BLaER1 (cell line): ENCODE results near the gene BIRC2.

Source experiments
- H3K27ac ChIP-seq: shearing (Covaris generic); formaldehyde crosslinking; 2 replicates; pipeline ENCODE4 v1.8.1; 2022
- H3K27me3 ChIP-seq: shearing (Covaris generic); formaldehyde crosslinking; 2 replicates; pipeline ENCODE4 v1.8.1; 2022
- H3K36me3 ChIP-seq: shearing (Covaris generic); formaldehyde crosslinking; 2 replicates; pipeline ENCODE4 v1.8.1; 2022
- H3K4me1 ChIP-seq: shearing (Covaris generic); formaldehyde crosslinking; 2 replicates; pipeline ENCODE4 v1.8.1; 2022
- H3K4me2 ChIP-seq: shearing (Covaris generic); formaldehyde crosslinking; 2 replicates; pipeline ENCODE4 v1.8.1; 2022
- H3K4me3 ChIP-seq: shearing (Covaris generic); formaldehyde crosslinking; 2 replicates; pipeline ENCODE4 v1.8.1; 2022
- H3K9ac ChIP-seq: shearing (Covaris generic); formaldehyde crosslinking; 2 replicates; pipeline ENCODE4 v1.8.1; 2022
- H3K9me3 ChIP-seq: shearing (Covaris generic); formaldehyde crosslinking; 2 replicates; pipeline ENCODE4 v1.8.1; 2022
- H4K20me1 ChIP-seq: shearing (Covaris generic); formaldehyde crosslinking; 2 replicates; pipeline ENCODE4 v1.8.1; 2022
- Cebpa-rat ChIP-seq: shearing (Covaris generic); IDR thresholded peaks from 2 replicates; pipeline ENCODE4 v1.8.1; 2022

Gene BIRC2

DNA sequence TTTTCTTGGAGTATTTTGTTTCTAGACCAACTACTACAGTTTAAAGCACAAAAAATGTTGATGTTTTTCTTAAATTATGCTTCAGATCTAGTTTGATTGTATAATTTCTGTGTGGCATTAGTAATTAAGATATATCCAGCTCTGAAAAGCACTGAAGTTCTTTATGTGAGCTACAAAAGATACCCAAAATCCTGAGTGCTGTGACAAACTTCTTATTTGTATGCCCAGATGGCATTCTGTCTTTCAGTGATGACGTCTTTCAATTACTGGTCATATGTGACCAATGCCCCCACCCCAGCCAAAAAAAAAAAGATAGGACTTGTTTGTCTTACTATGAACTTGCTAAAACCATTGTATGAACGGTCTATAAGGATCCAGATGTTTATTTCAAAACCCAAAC lies 51.3 kb downstream of the BIRC2 start:
- Histone ChIP-seq H4K20me1 (peaks cover 40% of the 10 kb centered on the region), H3K36me3 (peaks cover 95% of the 10 kb centered on the region), H3K9me3 (no peaks in the 10 kb centered on the region), H3K4me2 (no peak overlapping the region), H3K27ac (no peak overlapping the region), H3K4me1 (no peaks in the 10 kb centered on the region), H3K9ac (no peak overlapping the region), H3K27me3 (no peaks in the 10 kb centered on the region), H3K4me3 (no peak overlapping the region)
- TF ChIP-seq Cebpa-rat: no peak

DNA sequence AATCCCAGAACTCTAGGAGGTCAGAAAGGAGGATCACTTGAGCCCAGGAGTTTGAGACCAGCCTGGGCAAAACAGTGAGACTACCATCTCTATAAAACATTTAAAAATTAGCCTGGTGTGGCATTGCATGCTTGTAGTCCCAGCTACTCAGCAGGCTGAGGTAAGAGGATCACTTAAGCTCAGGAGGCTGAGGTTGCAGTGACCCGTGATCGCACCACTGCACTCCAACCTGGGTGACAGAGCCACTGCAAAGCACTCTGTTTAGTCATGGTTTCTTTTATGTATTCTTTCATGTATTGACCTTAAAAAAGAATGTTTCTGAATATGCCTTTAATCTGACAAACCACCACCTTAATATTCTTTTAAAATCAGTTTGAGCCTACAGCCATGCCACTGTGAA lies 52.2 kb downstream of the BIRC2 start:
- peaks cover 95% of the 10 kb centered on the region for H3K36me3 ChIP-seq
- H4K20me1 ChIP-seq: peaks cover 40% of the 10 kb centered on the region
- no peaks in the 10 kb centered on the region for H3K27me3 ChIP-seq
- H3K27ac ChIP-seq: no peak overlapping the region
- TF ChIP-seq Cebpa-rat: no peak
- no peak overlapping the region for H3K4me3 ChIP-seq
- no peaks in the 10 kb centered on the region for H3K9me3 ChIP-seq
- H3K9ac ChIP-seq: no peak overlapping the region
- no peak overlapping the region for H3K4me2 ChIP-seq
- H3K4me1 ChIP-seq: no peaks in the 10 kb centered on the region; the same call in 1 of the 2 replicates

DNA sequence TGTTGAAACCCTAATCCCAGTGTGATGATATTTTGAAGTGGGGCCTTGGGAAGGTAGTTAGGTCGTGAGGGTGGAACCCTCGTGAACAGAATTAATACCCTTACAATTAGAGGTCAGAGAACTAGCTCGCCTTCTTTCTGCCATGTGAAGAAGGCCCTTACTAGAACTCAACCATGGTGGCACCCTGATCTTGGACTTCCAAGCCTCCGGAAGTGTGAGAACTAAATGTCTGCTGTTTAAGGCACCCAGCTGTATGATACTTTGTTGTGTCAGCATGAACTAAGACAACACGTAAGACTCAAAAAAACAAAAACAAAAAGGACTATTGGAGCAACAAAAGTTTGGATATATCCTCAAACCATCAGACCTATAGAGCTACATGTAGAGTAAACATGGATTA lies 53.6 kb downstream of the BIRC2 start:
- TF ChIP-seq Cebpa-rat: no peak
- Histone ChIP-seq H3K36me3 (peaks cover 86% of the 10 kb centered on the region), H3K27me3 (no peaks in the 10 kb centered on the region), H3K9me3 (no peaks in the 10 kb centered on the region), H3K27ac (no peak overlapping the region), H3K4me3 (no peak overlapping the region), H4K20me1 (peaks cover 54% of the 10 kb centered on the region), H3K4me1 (no peaks in the 10 kb centered on the region; the same call in 1 of the 2 replicates), H3K9ac (no peak overlapping the region), H3K4me2 (no peak overlapping the region)

DNA sequence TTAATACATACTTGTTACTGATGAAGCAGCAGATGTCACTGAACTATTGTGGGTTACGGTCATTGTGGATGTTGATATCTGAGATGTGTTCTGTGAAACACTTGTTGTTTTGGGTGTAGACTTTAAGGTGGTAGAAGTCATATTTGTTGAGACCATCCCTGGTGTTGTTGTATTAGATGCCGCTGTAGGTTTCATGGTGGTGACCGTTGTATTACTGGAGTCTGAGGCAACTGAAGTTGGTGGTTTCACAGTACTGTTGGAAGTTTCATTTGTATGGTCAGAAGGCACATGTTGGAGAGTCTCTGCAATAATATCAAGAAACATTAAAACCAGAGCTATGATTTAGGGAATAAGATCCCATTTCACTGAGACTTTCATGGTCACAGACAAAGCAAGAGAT lies 54.9 kb downstream of the BIRC2 start:
- Histone ChIP-seq H4K20me1 (peaks cover 62% of the 10 kb centered on the region), H3K27me3 (no peaks in the 10 kb centered on the region), H3K4me2 (no peak overlapping the region), H3K36me3 (peaks cover 88% of the 10 kb centered on the region), H3K9ac (no peak overlapping the region), H3K27ac (no peak overlapping the region), H3K4me3 (no peak overlapping the region), H3K9me3 (no peaks in the 10 kb centered on the region; the same call in 1 of the 2 replicates), H3K4me1 (peaks cover 2% of the 10 kb centered on the region; the same call in 1 of the 2 replicates)
- no peak for TF ChIP-seq Cebpa-rat

DNA sequence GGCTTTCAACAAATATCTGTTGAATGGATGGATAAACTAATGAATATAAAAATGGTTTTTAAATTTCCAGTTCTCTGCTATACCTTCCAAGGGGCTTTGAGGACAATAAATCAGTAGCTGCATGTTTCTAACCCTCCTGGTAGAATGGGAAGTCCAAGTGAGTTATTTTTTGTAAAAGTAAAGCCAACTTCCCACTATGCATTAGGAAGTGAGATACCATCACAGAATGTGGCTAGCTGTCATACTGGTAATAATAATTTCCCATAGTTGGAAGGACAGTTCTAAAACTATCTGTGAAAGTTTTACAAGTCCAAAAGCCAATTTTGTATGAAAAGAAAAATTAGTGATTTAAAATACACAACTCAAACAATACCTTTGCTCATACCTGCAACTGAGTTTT lies 55.5 kb downstream of the BIRC2 start:
- H3K9ac ChIP-seq: no peak overlapping the region
- H3K27ac ChIP-seq: no peak overlapping the region
- H3K9me3 ChIP-seq: no peaks in the 10 kb centered on the region; the same call in 1 of the 2 replicates
- TF ChIP-seq Cebpa-rat: no peak
- H3K27me3 ChIP-seq: no peaks in the 10 kb centered on the region
- no peak overlapping the region for H3K4me2 ChIP-seq
- H3K4me1 ChIP-seq: peaks cover 8% of the 10 kb centered on the region; the same call in 1 of the 2 replicates
- H3K4me3 ChIP-seq: no peak overlapping the region
- peaks cover 68% of the 10 kb centered on the region for H4K20me1 ChIP-seq
- H3K36me3 ChIP-seq: peaks cover 88% of the 10 kb centered on the region

DNA sequence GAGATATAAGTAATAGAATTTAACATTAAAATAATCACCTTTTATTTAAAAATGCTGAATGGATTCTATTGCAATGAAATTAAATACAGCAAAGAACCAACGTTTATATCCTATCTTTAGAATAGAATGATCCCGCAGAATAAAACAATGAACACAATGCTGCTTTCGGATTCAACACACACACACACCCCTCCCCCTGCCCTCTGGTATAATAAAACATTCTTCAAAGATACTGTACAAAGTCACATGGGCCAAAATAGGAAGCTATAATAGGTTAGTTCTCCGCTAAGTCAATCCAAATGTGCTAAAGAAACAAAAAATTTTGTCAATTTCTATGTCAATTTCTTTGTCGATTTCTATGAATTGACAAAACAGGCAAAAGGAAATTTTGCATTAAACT lies 58.5 kb downstream of the BIRC2 start:
- Histone ChIP-seq H3K36me3 (peaks cover 87% of the 10 kb centered on the region), H3K9me3 (no peaks in the 10 kb centered on the region; the same call in 1 of the 2 replicates), H3K27me3 (no peaks in the 10 kb centered on the region), H3K4me3 (no peak overlapping the region), H3K4me1 (peaks cover 10% of the 10 kb centered on the region; the same call in 1 of the 2 replicates), H3K4me2 (no peak overlapping the region), H3K9ac (no peak overlapping the region), H4K20me1 (peaks cover 92% of the 10 kb centered on the region), H3K27ac (no peak overlapping the region)
- TF ChIP-seq Cebpa-rat: no peak

GRCh38 chr11:102406099-102406498 lies 59.1 kb downstream of the BIRC2 start:
- TF ChIP-seq Cebpa-rat: no peak
- peaks cover 98% of the 10 kb centered on the region for H4K20me1 ChIP-seq
- H3K9ac ChIP-seq: no peak overlapping the region
- H3K27ac ChIP-seq: no peak overlapping the region
- H3K36me3 ChIP-seq: peaks cover 87% of the 10 kb centered on the region
- H3K27me3 ChIP-seq: no peaks in the 10 kb centered on the region
- H3K9me3 ChIP-seq: no peaks in the 10 kb centered on the region; the same call in 1 of the 2 replicates
- no peak overlapping the region for H3K4me3 ChIP-seq
- peaks cover 10% of the 10 kb centered on the region; the same call in 1 of the 2 replicates for H3K4me1 ChIP-seq
- H3K4me2 ChIP-seq: no peak overlapping the region

DNA sequence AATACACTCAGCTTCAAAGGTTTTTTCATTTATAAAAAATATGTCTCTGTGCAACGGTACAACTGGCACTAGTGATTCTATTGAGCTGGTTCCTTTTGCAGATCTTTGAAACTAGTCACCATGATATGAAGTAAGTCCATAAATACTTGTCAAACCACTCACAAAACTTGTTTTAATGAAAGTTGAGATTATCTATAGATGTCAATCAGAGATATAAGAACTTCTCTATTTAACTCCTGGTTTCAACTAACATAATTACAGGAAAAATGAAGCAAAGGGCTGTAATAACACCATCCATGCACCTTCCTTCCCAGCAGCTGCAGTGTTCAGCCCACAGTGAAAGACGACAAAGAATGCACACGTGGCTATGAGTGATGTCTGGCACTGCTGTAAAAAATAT lies 60.9 kb downstream of the BIRC2 start:
- no peak overlapping the region for H3K27ac ChIP-seq
- H3K36me3 ChIP-seq: peaks cover 81% of the 10 kb centered on the region
- peaks cover 100% of the 10 kb centered on the region for H4K20me1 ChIP-seq
- H3K9me3 ChIP-seq: no peaks in the 10 kb centered on the region; the same call in 1 of the 2 replicates
- H3K4me2 ChIP-seq: no peak overlapping the region
- H3K27me3 ChIP-seq: no peaks in the 10 kb centered on the region
- no peak overlapping the region for H3K9ac ChIP-seq
- no peak overlapping the region for H3K4me3 ChIP-seq
- no peak for TF ChIP-seq Cebpa-rat
- peaks cover 10% of the 10 kb centered on the region; the same call in 1 of the 2 replicates for H3K4me1 ChIP-seq

DNA sequence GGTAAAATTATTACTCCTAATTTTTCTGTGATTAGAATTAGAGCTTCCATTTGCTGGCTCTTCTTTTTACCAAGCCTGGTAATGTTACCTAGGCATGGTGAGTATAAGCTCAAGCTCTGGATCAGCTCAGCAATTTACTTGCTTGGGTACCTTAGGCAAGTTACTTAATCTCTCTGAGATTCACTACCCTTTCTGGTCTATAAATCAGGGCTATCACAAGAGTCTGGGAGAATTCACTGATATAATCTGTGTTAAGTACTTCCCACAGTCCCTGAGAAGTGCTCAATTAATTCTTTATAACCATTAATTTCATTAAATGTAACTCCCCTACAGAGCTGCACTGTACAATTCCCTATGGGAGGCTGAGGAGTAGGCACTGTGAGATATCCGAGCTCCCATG lies 61.3 kb downstream of the BIRC2 start:
- peaks cover 100% of the 10 kb centered on the region for H4K20me1 ChIP-seq
- peaks cover 80% of the 10 kb centered on the region for H3K36me3 ChIP-seq
- no peaks in the 10 kb centered on the region for H3K27me3 ChIP-seq
- H3K4me2 ChIP-seq: no peak overlapping the region
- H3K4me1 ChIP-seq: peaks cover 10% of the 10 kb centered on the region; the same call in 1 of the 2 replicates
- TF ChIP-seq Cebpa-rat: no peak
- H3K9ac ChIP-seq: no peak overlapping the region
- no peak overlapping the region for H3K27ac ChIP-seq
- H3K4me3 ChIP-seq: no peak overlapping the region
- no peaks in the 10 kb centered on the region; the same call in 1 of the 2 replicates for H3K9me3 ChIP-seq

- no peak overlapping the region for H3K4me3 ChIP-seq
- no peak overlapping the region for H3K9ac ChIP-seq
- peaks cover 70% of the 10 kb centered on the region for H3K36me3 ChIP-seq
- H3K4me2 ChIP-seq: no peak overlapping the region
- peaks cover 100% of the 10 kb centered on the region for H4K20me1 ChIP-seq
- TF ChIP-seq Cebpa-rat: no peak
- no peak overlapping the region for H3K27ac ChIP-seq
- H3K27me3 ChIP-seq: no peaks in the 10 kb centered on the region
- no peaks in the 10 kb centered on the region; the same call in 1 of the 2 replicates for H3K9me3 ChIP-seq
- 0 out of 2 replicates have a peak, but pooled peaks cover 10% of the 10 kb centered on the region for H3K4me1 ChIP-seq
Measured at GRCh38 chr11:102410382-102410784, 63.4 kb downstream of the BIRC2 start.

GRCh38 chr11:102411142-102411541 lies 64.1 kb downstream of the BIRC2 start:
- Histone ChIP-seq H3K4me1 (0 out of 2 replicates have a peak, but pooled peaks cover 10% of the 10 kb centered on the region), H3K27me3 (no peaks in the 10 kb centered on the region), H3K4me3 (no peak overlapping the region), H3K4me2 (no peak overlapping the region), H4K20me1 (peaks cover 100% of the 10 kb centered on the region), H3K9ac (no peak overlapping the region), H3K9me3 (peaks cover 7% of the 10 kb centered on the region), H3K36me3 (peaks cover 73% of the 10 kb centered on the region), H3K27ac (no peak overlapping the region)
- no peak for TF ChIP-seq Cebpa-rat
